Measurements from ENCODE around the gene GRIA1. TPM values are rescaled to one million over a fixed set of nuclear protein-coding genes. Genes with fewer than 3 reads are reported as not detected.

GRIA1 gene
- 10 to 100 TPM; 12.4 to 39.0 TPM for total RNA-seq

GRCh38 chr5:153490118-153491037 lies at the start of gene GRIA1:
Gene GRIA1, plus strand, starts transcription at chr5:153490670.
- Histone ChIP-seq H3K9me3 (no peaks in the 10 kb centered on the region), H3K27me3 (replicated peaks; ENCODE audit: insufficient read depth) (no peaks in the 10 kb centered on the region), H3K4me3 (peak within 1 kb of the TSS; percentile 74), H3K36me3 (no peaks in the 10 kb centered on the region), H3K4me1 (ENCODE audit: control insufficient read depth in 1 of 2, low read depth in 2 of 2) (no peaks in the 10 kb centered on the region), H3K27ac (no peak within 1 kb of the TSS)
- ATAC-seq (ENCODE audit: insufficient number of reproducible peaks, low FRiP score, low read depth) (no peak), DNase-seq (ENCODE audit: low spot score) (no peak)
- TF ChIP-seq CTCF (IDR thresholded peaks at IDR 0.05), result no peak

- DNase-seq (ENCODE audit: low spot score) (peak; percentile 5), ATAC-seq (ENCODE audit: insufficient number of reproducible peaks, low FRiP score, low read depth) (peak; percentile 65)
- no peaks in the 10 kb centered on the region for H3K9me3 ChIP-seq
- H3K4me3 ChIP-seq, result peak overlapping the region; percentile 58
- H3K27ac ChIP-seq, result peak overlapping the region; percentile 40 to 72
- H3K36me3 ChIP-seq, result no peaks in the 10 kb centered on the region
- H3K27me3 ChIP-seq (replicated peaks; ENCODE audit: insufficient read depth), result no peaks in the 10 kb centered on the region
- no peak for TF ChIP-seq CTCF (IDR thresholded peaks at IDR 0.05)
- peaks cover 14 to 26% of the 10 kb centered on the region in 2 donors for H3K4me1 ChIP-seq (ENCODE audit: control insufficient read depth in 1 of 2, low read depth in 2 of 2)
Measured at GRCh38 chr5:153445875-153446579, 44.4 kb upstream of the GRIA1 start.

- Histone ChIP-seq H3K27me3 (replicated peaks; ENCODE audit: insufficient read depth) (no peaks in the 10 kb centered on the region), H3K27ac (no peak overlapping the region), H3K4me3 (no peak overlapping the region), H3K9me3 (no peaks in the 10 kb centered on the region), H3K4me1 (ENCODE audit: control insufficient read depth in 1 of 2, low read depth in 2 of 2) (peaks cover 12 to 20% of the 10 kb centered on the region in 2 donors), H3K36me3 (no peaks in the 10 kb centered on the region)
- no peak for TF ChIP-seq CTCF (IDR thresholded peaks at IDR 0.05)
- DNase-seq (ENCODE audit: low spot score), result no peak
- ATAC-seq (ENCODE audit: insufficient number of reproducible peaks, low FRiP score, low read depth), result no peak
Measured at GRCh38 chr5:153447534-153447933, 42.9 kb upstream of the GRIA1 start.

DNA sequence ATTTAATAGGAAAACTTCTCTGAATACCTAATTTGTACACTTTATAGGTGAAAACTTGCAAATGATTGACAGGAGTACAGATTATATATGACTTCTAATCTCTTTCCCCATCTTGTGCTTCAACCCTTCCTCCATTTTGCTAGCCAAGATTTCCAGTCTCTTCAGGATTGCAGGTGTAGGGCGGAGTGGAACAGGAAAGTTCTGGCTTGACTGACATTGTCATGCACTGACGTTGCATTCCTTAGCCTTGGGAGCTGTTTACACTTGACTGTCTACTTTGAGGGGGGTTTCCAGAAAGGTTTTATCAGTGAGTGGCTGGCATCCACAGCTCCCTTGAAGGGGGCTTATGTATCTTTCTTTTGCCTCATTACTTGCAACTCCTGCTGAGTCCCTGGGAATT lies 34.1 kb upstream of the GRIA1 start:
- DNase-seq (ENCODE audit: low spot score) (no peak), ATAC-seq (ENCODE audit: insufficient number of reproducible peaks, low FRiP score, low read depth) (no peak)
- no peaks in the 10 kb centered on the region for H3K4me1 ChIP-seq (ENCODE audit: control insufficient read depth in 1 of 2, low read depth in 2 of 2)
- no peaks in the 10 kb centered on the region for H3K9me3 ChIP-seq
- no peak for TF ChIP-seq CTCF (IDR thresholded peaks at IDR 0.05)
- no peak overlapping the region for H3K4me3 ChIP-seq
- no peaks in the 10 kb centered on the region for H3K27me3 ChIP-seq (replicated peaks; ENCODE audit: insufficient read depth)
- no peak overlapping the region for H3K27ac ChIP-seq
- no peaks in the 10 kb centered on the region for H3K36me3 ChIP-seq

DNA sequence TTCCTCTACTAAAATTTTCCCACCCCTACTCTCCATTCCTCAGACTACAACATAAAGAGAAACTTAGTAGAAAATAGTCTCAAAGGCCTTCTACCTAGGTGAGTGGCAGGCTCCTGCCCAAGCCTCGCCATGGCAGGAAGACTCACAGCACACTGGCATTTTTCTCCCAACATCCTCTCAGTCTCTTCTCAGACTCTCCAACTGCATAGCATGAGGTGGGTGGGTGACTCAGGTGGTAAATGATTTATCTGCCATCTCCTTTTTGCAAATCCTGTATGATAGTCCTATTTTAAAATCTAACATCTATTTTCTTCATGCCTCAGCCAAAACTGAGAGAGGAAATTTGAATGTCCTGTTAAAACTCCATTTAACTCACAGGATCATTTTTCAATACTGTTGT lies 33.5 kb upstream of the GRIA1 start:
- Histone ChIP-seq H3K27ac (no peak overlapping the region), H3K27me3 (replicated peaks; ENCODE audit: insufficient read depth) (no peaks in the 10 kb centered on the region), H3K9me3 (no peaks in the 10 kb centered on the region), H3K4me3 (no peak overlapping the region), H3K36me3 (no peaks in the 10 kb centered on the region), H3K4me1 (ENCODE audit: control insufficient read depth in 1 of 2, low read depth in 2 of 2) (no peaks in the 10 kb centered on the region)
- DNase-seq (ENCODE audit: low spot score) (no peak), ATAC-seq (ENCODE audit: insufficient number of reproducible peaks, low FRiP score, low read depth) (no peak)
- TF ChIP-seq CTCF (IDR thresholded peaks at IDR 0.05), result no peak
